GM18502 (cell line): Measurements from ENCODE around the gene SDR42E2.
"Not testable (repeated sequence)": the region's sequence is repeated elsewhere in the genome, so short reads cannot be mapped to it uniquely, and the experiment has no call there.

ENCODE experiments used
- ATAC-seq: cut with Tn5 transposase; IDR thresholded peaks from one replicate; pipeline ENCODE4 v1.9.1; 2021; ENCODE audit warnings: mild to moderate bottlenecking; ENCODE audit not compliant: unreplicated experiment, poor library complexity

SDR42E2 gene

GRCh38 chr16:22190081-22190775 lies 27.9 kb downstream of the SDR42E2 start:
- peak; percentile 69 for ATAC-seq

- peak; percentile 42 for ATAC-seq
Observed at GRCh38 chr16:22190776-22191531, 28.6 kb downstream of the SDR42E2 start.

- no peak for ATAC-seq
Observed at GRCh38 chr16:22191532-22192260, 29.4 kb downstream of the SDR42E2 start.

GRCh38 chr16:22192261-22193062 lies 30.2 kb downstream of the SDR42E2 start:
- ATAC-seq, result peak; percentile 22

- no peak for ATAC-seq
Observed at GRCh38 chr16:22193063-22193411, 30.7 kb downstream of the SDR42E2 start.

- no peak for ATAC-seq
Observed at GRCh38 chr16:22194707-22195444, 32.6 kb downstream of the SDR42E2 start.

GRCh38 chr16:22195445-22195694 lies 33.1 kb downstream of the SDR42E2 start:
- no peak for ATAC-seq

- ATAC-seq, result peak; percentile 27
Observed at GRCh38 chr16:22195695-22196558, 33.6 kb downstream of the SDR42E2 start.

GRCh38 chr16:22196559-22197168 lies 34.4 kb downstream of the SDR42E2 start:
- ATAC-seq, result not testable (repeated sequence)

- ATAC-seq, result no peak
Observed at GRCh38 chr16:22198547-22199293, 36.4 kb downstream of the SDR42E2 start.

GRCh38 chr16:22202261-22202637 lies 39.9 kb downstream of the SDR42E2 start:
- ATAC-seq, result no peak

- ATAC-seq, result no peak
Observed at GRCh38 chr16:22203091-22203490, 40.8 kb downstream of the SDR42E2 start.

- ATAC-seq, result no peak
Observed at GRCh38 chr16:22204091-22204655, 41.9 kb downstream of the SDR42E2 start.

- ATAC-seq, result no peak
Observed at GRCh38 chr16:22205577-22206012, 43.3 kb downstream of the SDR42E2 start.

GRCh38 chr16:22206013-22206841 lies 43.9 kb downstream of the SDR42E2 start, which contains the start of gene EEF2K:
Gene EEF2K, plus strand, starts transcription at chr16:22206278. Its CDS starts 19,452 bp downstream, at chr16:22225730.
- ATAC-seq, result peak; percentile 79

GRCh38 chr16:22206842-22207714 lies 44.8 kb downstream of the SDR42E2 start:
- ATAC-seq, result peak; percentile 52
